Astrocyte (in vitro differentiated cells and primary cell): Measurements from ENCODE around the gene COPZ1.

Source experiments
- CTCF ChIP-seq: IDR thresholded peaks from 2 replicates; pipeline ENCODE4 v1.5.1; 2011; ENCODE audit warnings: low read depth, mild to moderate bottlenecking, inconsistent platforms, low read length, moderate library complexity; ENCODE audit not compliant: insufficient read depth
- EZH2 ChIP-seq: IDR thresholded peaks from 2 replicates; pipeline ENCODE4 v1.6.1; 2012; ENCODE audit warnings: mild to moderate bottlenecking, low read length, inconsistent platforms; ENCODE audit not compliant: insufficient read depth

DNA sequence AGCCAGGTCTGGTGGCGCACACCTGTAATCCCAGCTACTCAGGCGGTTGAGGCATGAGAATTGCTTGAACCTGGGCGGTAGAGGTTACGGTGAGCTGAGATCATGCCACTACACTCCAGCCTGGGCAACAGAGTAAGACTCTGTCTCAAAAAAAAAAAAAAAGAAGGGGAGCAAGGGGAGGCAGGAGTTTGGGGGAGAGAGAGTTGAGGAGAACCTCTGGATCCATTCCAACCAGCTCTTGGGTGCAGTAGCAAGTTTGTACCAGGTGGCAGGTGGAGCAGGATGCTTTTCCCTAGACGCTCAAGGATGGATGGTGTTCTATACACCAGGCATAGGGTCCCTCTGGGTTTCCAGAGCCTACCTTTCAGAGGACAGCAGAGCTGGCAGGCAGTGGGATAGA is 26.0 kb upstream of the COPZ1 start:
- TF ChIP-seq EZH2 = no peak
- no peak for TF ChIP-seq CTCF
